Measurements from ENCODE around the gene WDFY2. TPM values are rescaled to one million over a fixed set of nuclear protein-coding genes. Genes with fewer than 3 reads are reported as not detected.

The WDFY2 gene
- total RNA-seq, 1 experiment from 2014 or later: 5.3 TPM

- no peak for DNase-seq (ENCODE audit: low spot score)
These were observed 15.3 kb downstream of the WDFY2 start for GRCh38 chr13:51599444-51600176.

- no peak for DNase-seq (ENCODE audit: low spot score)
These were observed 16.4 kb downstream of the WDFY2 start for GRCh38 chr13:51600703-51601102.

GRCh38 chr13:51601601-51602565 lies 17.6 kb downstream of the WDFY2 start:
- peak; percentile 82 for DNase-seq (ENCODE audit: low spot score)

- no peak for DNase-seq (ENCODE audit: low spot score)
These were observed 19.5 kb downstream of the WDFY2 start for GRCh38 chr13:51603716-51604115.

- no peak for DNase-seq (ENCODE audit: low spot score)
These were observed 21.4 kb downstream of the WDFY2 start for GRCh38 chr13:51605698-51606097.

GRCh38 chr13:51607165-51607564 lies 22.9 kb downstream of the WDFY2 start:
- DNase-seq (ENCODE audit: low spot score): no peak

- DNase-seq (ENCODE audit: low spot score): no peak
These were observed 24.7 kb downstream of the WDFY2 start for GRCh38 chr13:51608857-51609406.

GRCh38 chr13:51612867-51613266 lies 28.6 kb downstream of the WDFY2 start:
- DNase-seq (ENCODE audit: low spot score): no peak

GRCh38 chr13:51613535-51613934 lies 29.3 kb downstream of the WDFY2 start:
- DNase-seq (ENCODE audit: low spot score): no peak

GRCh38 chr13:51614350-51614786 lies 30.1 kb downstream of the WDFY2 start:
- DNase-seq (ENCODE audit: low spot score): peak; percentile 68

- no peak for DNase-seq (ENCODE audit: low spot score)
These were observed 34.4 kb downstream of the WDFY2 start for GRCh38 chr13:51618626-51619025.

- no peak for DNase-seq (ENCODE audit: low spot score)
These were observed 35.4 kb downstream of the WDFY2 start for GRCh38 chr13:51619614-51620013.

- DNase-seq (ENCODE audit: low spot score): no peak
These were observed 36.1 kb downstream of the WDFY2 start for GRCh38 chr13:51620165-51620983.

- no peak for DNase-seq (ENCODE audit: low spot score)
These were observed 37.3 kb downstream of the WDFY2 start for GRCh38 chr13:51621602-51622001.

GRCh38 chr13:51623473-51623872 lies 39.2 kb downstream of the WDFY2 start:
- DNase-seq (ENCODE audit: low spot score): no peak

GRCh38 chr13:51624207-51624606 lies 39.9 kb downstream of the WDFY2 start:
- no peak for DNase-seq (ENCODE audit: low spot score)

- DNase-seq (ENCODE audit: low spot score): no peak
These were observed 40.6 kb downstream of the WDFY2 start for GRCh38 chr13:51624695-51625345.

- DNase-seq (ENCODE audit: low spot score): no peak
These were observed 41.5 kb downstream of the WDFY2 start for GRCh38 chr13:51625555-51626345.

- DNase-seq (ENCODE audit: low spot score): no peak
These were observed 42.5 kb downstream of the WDFY2 start for GRCh38 chr13:51626749-51627148.
